ENCODE data around the gene ZBTB18. TPM values are rescaled to one million over a fixed set of nuclear protein-coding genes. Genes with fewer than 3 reads are reported as not detected.

ZBTB18 gene
- polyA plus RNA-seq, 1 of the 3 experiments (the other 2 are of a cell fraction), result 19.3 TPM

DNA sequence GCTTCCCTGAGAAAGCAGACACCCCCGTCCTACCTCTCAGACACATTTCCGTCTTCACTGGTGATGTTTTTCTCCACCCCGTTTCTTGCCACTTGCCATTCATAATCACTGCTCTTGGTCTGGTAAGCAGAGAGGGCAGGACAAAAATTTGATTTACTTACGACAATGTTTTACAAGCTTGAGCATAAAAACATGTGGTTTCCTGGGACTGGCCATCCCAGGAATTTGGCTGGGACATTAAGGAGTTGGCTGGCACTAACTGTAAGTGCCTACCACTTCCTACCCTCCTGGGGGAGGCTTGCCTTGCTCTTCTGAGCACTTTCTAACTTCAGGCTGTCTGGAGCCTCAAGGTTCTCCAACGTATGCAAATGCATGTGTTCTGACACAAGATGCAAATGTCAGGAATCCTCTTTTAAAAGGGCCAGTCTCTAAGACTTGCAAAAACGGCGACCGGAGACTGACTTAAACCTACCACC is 24.2 kb downstream of the ZBTB18 start:
- Histone ChIP-seq H3F3A (replicated peaks; ENCODE audit: insufficient read depth) (no peaks in the 10 kb centered on the region), H3K9ac (no peak overlapping the region), H3K27ac (ENCODE audit: low read depth in 2 of 2, low read length in 1 of 2) (no peak overlapping the region), H3K36me3 (replicated peaks in 1 of 2; ENCODE audit: control insufficient read depth in 1 of 2, insufficient read depth in 2 of 2, low read length in 1 of 2) (no peaks in the 10 kb centered on the region), H3K4me1 (ENCODE audit: control insufficient read depth in 1 of 2, insufficient read depth in 2 of 2, low read depth in 1 of 2, low read length in 1 of 2) (no peaks in the 10 kb centered on the region; a peak in 1 of 4 replicates), H3K4me3 (ENCODE audit: low read depth in 2 of 2, low read length in 1 of 2) (no peak overlapping the region), H3K9me2 (no peaks in the 10 kb centered on the region), H2AFZ (ENCODE audit: low read depth) (peak overlapping the region; percentile 59; the same call in 1 of the 2 replicates), H3K9me3 (no peaks in the 10 kb centered on the region), H4K20me1 (ENCODE audit: insufficient read depth) (no peaks in the 10 kb centered on the region), H3K4me2 (no peak overlapping the region; the same call in 1 of the 2 replicates), H3K79me2 (ENCODE audit: insufficient read depth) (no peaks in the 10 kb centered on the region), H3K27me3 (ENCODE audit: insufficient read depth) (no peaks in the 10 kb centered on the region)
- DNase-seq, result no peak
- ChIA-PET CTCF (interaction anchor here (1.1 kb wide), 1 partner anchor 23 kb away, joined by 3 read pairs; no protein-coding TSS in a partner anchor), POLR2A (no interaction called here)
- no peak for TF ChIP-seq FOSL2 (IDR thresholded peaks at IDR 0.05; ENCODE audit: borderline replicate concordance, low read depth)
- no peak for TF ChIP-seq IRF3 (IDR thresholded peaks at IDR 0.05; ENCODE audit: low read depth, low read length)
- WGBS (ENCODE audit: low lambda C conversion rate), result 76% methylated on average over 8 of the region's 8 CpGs

- no peak for TF ChIP-seq POLR2AphosphoS5 (IDR thresholded peaks at IDR 0.05; ENCODE audit: low read depth, low read length)
- TF ChIP-seq RXRA (IDR thresholded peaks at IDR 0.05; ENCODE audit: borderline replicate concordance, low read depth), result no peak
- TF ChIP-seq YY1 (IDR thresholded peaks at IDR 0.05; ENCODE audit: low read depth), result no peak
- no peak for TF ChIP-seq USF1 (IDR thresholded peaks at IDR 0.05; ENCODE audit: borderline replicate concordance, low read depth)
- TF ChIP-seq FOXM1 (IDR thresholded peaks at IDR 0.05; ENCODE audit: low read depth), result no peak
- no peak for TF ChIP-seq NFIC (IDR thresholded peaks at IDR 0.05; ENCODE audit: borderline replicate concordance)
- no peak for TF ChIP-seq SIN3A (IDR thresholded peaks at IDR 0.05; ENCODE audit: borderline replicate concordance, low read depth, low read length)
- Histone ChIP-seq H3K4me3 (ENCODE audit: low read depth in 2 of 2, low read length in 1 of 2) (no peak overlapping the region), H3K4me1 (ENCODE audit: control insufficient read depth in 1 of 2, insufficient read depth in 2 of 2, low read depth in 1 of 2, low read length in 1 of 2) (no peaks in the 10 kb centered on the region; a peak in 1 of 4 replicates), H3F3A (replicated peaks; ENCODE audit: insufficient read depth) (no peaks in the 10 kb centered on the region), H3K4me2 (no peak overlapping the region), H3K27ac (ENCODE audit: low read depth in 2 of 2, low read length in 1 of 2) (no peak overlapping the region), H3K9ac (no peak overlapping the region), H2AFZ (ENCODE audit: low read depth) (no peak overlapping the region), H3K27me3 (ENCODE audit: insufficient read depth) (no peaks in the 10 kb centered on the region), H3K9me2 (no peaks in the 10 kb centered on the region), H3K36me3 (replicated peaks in 1 of 2; ENCODE audit: control insufficient read depth in 1 of 2, insufficient read depth in 2 of 2, low read length in 1 of 2) (no peaks in the 10 kb centered on the region), H3K9me3 (no peaks in the 10 kb centered on the region), H4K20me1 (ENCODE audit: insufficient read depth) (no peaks in the 10 kb centered on the region), H3K79me2 (ENCODE audit: insufficient read depth) (no peaks in the 10 kb centered on the region)
- CTCF ChIA-PET, result interaction anchor here (1.1 kb wide), 1 partner anchor 197 kb away, joined by 4 read pairs; no protein-coding TSS in a partner anchor
- WGBS (ENCODE audit: low lambda C conversion rate), result 81% methylated on average over 8 of the region's 8 CpGs
- POLR2A ChIA-PET, result no interaction called here
- DNase-seq, result no peak
Observed at GRCh38 chr1:244076740-244077139, 25.7 kb downstream of the ZBTB18 start.

All from SK-N-SH (cell line).